ENCODE measurements around the gene TXNL4B.

The TXNL4B gene

DNA sequence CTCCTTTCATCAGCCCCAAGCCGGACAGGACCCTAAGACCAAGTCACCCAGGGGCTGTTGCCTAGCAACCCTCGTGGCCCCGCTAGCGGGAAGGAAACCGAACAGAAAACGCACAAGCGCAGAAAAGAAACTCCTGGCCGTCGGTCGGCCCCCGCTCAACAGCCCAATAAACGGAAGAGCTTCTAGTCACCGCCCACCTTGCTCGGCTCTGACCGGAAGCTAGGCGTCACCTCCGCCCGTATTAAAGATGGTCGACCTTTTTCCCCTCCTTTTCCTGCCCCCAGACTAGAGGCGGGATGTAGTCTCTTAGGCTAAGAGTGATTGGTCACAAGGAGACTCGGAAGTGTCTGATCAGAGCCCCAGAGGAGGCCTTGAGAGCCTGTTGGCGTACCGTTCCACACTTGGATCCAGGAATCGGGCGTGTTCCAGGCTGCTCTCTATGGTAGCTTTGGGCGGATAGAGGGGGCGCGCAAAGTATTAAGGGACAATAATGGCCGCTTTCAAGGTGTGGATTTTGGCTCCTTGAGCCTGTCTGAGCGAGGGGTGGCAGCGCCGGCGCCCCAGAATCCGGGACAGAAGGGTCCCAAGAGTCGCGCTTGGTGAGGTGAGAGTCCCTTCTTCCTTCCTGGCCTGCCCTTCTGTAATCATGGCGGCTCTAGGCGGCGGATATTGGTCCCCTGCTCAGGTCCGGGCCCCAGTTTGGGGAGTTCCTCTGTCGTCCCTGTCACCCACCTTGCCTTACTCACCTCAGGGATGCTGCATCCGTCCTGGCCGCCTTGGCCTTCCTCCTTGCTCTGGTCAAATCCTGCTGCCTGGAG, at the start of gene TXNL4B, which contains the start of gene DHX38:
Gene TXNL4B, minus strand, starts transcription at position 173 of the 818 bp plus-strand sequence. CDS start 2,871 bp downstream, outside the sequence.
Gene DHX38, plus strand, starts transcription at position 400 of the 818 bp plus-strand sequence. CDS start 2,311 bp downstream, outside the sequence.
- DNase-seq: peak; percentile 95

DNA sequence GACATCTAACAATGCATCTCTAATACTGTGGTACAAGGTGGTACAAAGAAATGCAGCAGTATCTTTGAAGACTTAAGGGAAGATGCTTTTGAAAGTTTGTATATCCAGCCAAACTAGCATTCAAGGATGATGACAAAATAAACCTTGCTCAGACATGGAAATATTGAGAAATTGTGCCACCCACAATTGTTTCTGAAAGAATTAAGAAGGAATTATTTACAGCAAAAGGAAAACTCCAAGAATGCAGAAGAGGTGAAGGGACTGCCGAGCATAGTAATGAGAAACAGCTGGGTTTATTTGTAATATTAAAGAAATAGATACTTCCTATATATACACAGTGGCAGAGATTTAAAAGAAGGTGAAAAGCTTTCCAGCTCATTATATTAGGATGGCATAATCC, 49.1 kb upstream of the TXNL4B start:
- DNase-seq: no peak

DNA sequence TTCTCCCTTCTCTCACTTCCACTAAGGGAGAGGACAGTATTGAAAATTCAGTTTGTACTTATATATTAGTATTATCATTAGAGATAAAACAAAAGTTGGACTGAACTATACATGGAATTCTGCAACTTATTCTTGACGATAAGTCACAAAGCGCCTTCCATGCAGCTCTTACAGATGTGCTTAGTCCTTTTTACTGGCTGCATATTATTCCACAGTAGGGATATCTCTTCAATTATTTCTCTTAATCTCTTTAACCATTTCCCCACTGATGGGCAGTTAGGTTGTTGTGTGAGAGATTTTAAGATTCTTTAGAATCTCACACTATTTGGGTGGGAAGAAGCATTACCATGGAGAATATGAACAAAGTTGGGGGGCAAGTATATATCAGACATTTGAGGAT, 46.5 kb upstream of the TXNL4B start:
- no peak for DNase-seq

DNA sequence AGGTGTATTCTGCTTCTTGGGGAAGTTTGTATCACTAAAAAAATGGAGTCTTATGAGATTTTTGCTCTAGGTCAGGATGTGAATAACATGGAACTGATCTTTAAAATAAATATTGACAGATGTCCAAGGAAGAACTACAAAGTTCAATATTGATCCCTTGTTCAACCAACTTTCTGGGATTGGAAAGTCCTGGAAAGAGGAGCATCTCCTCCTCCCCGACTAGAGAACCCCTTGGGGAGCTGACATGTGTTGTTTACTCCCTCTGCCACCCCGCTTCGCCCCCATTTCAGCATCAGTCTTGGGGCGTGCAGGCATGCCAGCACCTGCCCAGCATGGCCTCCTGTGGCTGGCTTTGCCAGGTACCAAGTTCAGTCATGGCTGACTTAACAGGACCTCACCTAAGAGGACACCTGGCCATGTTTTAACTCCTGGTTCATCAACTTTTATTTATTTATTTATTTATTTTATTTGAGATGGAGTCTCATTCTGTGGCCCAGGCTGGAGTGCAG, 44.7 kb upstream of the TXNL4B start:
- no peak for DNase-seq

DNA sequence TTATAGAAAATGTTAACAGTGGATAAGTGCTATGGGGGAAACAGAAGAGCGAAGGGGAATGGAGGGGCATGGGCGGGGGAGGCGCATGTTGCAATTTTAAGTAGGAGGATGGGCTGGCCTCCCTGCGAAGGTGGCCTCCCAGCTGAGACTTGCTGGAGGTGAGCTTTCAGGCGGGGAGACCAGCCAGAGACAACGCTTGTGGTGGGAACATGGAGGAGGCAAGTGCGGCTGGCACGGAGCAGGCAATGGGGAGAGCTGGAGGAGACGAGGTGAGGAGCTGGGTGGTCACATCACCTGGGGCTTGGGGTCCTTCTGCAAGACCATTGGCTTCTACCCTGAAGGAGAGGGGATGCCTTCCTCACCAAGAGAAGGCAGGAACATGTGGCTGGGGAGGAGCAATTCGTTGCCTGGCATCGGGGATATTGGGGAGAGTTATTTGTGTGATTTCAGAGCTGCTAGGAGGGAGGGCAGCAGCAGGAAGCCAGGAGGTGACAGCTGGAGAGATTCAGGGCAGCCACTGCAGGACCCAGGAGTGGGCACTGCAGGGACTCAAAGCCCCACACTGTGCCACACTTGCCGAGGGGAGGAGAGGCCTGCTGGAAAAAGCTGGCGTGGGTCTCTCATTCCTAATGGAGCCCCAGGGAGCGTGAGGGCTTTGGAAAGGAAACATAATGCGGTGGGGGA, 44.1 kb upstream of the TXNL4B start:
- DNase-seq: no peak

DNA sequence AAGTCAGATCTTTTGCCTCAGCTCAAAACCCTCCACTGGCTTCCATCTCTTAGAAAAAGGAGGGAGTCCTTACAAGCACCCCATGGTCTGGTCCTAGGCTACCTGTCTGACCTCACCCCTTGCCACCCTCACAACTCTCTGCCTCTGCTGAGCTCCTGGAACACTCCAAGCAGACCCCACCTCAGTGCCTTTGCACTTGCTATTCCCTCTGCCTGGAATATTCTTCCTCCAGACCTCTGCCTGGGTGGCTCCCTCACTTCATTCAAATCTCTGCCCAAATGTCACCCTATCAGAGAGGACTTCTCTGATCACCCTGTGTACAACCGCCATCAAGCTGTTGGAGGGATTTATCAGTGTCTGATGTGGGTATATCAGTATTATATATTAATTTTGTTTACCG, 41.1 kb upstream of the TXNL4B start:
- no peak for DNase-seq

DNA sequence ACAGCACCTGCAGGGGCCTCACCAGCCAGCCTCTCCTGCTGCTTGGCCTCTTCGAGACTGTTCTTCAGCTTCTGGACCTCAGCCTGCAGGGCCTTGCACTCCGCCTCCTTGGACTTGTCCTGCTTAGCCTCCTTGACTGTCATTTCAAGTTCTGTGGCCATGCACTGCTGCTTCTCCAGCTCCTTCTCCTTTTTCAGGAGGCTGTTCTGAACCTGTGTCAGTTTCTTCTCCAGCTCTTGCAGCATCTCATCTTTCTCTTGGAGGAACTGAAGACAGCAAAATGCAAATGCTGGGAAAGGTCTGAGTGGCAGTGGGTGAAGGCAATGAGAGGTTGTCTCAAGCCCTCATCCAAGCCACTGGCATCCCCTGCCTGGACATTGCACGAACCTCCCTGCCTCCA, 39.3 kb upstream of the TXNL4B start:
- DNase-seq: no peak

DNA sequence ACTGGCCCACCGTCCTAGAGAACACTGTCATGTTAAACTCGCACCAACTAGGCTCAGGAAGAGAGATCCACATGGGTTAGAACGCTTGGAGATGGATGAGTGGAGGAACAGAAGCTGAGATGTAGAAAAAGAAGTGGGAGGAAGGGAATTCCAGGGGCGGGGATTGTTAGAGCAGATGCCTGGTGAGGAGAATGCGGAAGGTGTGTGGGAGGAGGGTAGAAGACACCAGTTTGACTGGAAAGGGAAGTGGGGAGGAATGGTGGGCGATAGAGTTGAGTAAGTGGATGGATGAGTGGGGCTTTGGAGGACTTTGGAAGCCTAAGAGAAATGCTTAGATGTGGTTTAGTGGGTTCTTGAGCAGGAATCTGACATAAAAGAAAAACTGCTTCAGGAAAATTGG, 37.6 kb upstream of the TXNL4B start:
- DNase-seq: no peak

DNA sequence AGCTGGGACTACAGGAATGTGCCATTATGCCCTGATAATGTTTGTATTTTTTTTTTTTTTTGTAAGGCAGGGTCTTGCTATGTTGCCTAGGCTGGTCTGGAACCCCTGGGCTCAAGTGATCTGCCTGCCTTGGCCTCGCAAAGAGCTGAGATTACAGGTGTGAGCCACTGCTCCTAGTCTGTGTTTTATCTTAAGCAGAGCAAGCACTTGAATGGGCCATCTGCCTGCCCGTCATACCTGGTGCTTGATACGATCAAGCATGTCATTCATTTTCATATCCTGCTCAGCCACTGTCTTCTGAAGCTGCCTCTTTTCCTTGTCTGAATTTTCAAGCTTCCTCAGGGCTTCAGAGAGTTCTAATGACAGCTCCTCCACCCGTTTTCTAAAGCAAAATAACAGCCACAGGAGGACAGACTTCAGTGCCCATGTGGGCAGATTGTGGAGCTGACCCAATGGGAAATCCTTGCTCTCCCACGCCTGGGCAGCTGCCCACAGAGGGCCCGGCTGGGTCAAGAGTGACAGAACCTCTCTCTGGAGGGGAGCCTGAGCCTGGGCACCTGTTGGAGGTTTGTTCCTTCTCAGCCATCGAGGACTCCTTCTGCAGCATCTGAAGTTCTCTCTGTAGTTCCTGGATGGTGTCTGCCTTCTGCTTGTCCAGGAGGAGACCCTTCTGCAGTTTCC, 36.7 kb upstream of the TXNL4B start:
- DNase-seq: no peak

DNA sequence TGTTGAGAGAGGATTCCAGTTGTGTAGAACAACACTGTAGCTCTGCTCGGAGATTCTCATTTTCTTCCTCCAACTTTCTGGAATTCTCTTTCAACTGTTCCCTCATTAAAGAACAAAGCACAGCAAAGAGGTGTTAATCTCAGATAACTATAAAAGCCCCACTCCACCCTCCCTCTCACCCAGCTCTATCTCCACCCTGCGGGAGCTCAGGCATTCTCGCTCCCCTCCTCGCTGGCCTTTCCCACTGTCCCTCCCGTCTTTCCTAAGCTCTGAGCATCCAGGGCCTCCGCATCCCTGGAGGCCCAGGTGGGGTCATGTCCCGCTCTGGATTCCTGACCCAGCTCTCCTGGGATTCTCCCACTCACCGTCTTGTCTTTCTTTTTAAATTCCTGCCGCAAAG, 35.3 kb upstream of the TXNL4B start:
- DNase-seq: no peak

DNA sequence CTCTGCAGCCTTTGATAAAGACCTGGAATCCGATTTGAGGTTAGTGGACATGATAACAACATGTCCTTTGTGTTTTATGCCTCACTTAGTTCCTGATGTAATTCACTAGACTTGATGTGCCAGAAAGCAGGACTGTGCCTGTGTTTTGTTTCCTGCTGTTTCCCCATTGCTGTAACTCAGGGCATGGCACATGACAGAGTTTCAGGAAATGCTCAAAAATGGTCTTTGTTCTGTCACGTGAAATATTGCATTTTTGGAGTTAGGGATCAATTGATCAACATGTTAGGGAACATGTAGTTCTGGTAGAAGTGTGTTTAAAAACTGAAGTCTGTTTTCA, 33.0 kb upstream of the TXNL4B start:
- no peak for DNase-seq

DNA sequence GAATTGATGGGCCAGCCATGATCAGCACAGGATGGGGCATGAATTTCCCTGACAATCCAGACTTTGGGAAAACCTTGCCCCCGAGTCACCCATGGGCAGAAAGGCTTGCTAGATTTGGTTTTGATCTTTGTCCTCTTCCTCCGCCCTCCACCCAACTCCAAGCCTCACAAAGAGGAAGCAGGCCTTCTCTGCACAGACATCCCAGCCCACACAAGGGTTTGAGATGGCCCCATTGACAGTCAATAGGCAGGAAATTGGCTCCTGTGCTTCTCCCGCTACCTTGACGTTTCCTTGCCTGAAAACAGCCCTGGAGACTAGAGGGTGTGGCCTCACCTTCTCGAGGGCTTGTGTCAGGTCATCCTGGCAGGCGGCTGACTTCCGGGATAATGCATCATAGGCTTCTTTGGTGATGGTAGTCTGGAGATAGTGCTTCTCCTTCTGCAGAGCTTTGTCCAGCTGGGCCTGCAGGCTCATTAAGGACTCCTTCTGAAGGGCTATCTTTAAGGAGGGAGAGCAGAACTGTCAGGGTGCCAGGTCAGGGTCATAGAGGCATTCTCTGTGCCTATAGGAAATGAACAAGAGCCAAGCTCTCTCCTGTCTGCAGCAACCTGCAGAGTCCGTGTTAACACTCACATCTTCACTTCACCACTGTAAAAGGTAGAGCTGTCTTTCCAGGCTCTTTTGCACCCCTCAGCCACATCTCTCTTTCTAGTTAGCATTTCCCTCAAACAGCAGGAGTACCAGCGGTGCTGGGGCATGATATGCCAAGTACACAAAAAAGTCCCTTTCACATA, 32.4 kb upstream of the TXNL4B start:
- DNase-seq: no peak

DNA sequence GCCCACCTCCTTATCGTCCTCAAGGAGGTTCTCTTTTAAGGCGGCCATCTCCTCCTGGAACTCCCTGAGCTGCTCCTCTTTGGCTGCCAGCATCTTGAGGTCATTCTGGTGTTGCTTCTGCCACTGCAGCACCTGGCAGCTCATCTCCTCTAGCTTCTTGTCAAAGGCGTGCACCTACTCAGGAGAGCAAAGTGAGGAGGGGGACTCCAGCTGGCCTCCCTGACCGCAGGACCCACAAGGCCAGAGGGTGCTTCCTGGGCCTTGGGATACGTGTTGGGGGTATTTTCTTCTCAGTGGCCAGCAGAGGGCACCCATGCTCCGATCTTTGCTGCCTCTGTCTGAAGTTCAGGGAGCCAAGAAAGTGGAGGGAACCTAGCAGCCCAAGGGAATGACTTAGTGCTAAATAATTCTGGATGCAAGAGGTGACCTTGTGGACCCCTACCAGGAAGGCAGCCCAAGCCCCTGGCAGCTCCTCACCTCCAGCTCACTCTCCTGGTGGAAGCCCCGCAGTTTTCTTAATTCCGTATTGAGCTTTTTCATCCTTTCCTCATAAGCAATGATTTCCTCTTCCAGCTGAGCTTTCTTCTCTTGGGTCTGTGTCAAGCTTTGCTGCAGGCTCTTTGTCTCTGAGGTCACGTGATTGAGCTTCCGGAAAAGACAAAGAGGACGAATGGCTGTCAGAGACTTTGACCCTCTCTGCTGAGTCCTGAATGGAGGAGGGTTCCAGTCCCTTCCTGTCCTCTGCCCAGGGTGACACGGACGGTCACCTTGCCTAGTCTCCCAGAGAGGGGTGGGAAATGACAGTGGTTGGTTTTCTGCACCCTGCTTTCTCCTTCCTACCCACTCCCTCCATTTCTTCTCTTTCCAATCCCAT, 31.6 kb upstream of the TXNL4B start:
- peak; percentile 57 for DNase-seq

DNA sequence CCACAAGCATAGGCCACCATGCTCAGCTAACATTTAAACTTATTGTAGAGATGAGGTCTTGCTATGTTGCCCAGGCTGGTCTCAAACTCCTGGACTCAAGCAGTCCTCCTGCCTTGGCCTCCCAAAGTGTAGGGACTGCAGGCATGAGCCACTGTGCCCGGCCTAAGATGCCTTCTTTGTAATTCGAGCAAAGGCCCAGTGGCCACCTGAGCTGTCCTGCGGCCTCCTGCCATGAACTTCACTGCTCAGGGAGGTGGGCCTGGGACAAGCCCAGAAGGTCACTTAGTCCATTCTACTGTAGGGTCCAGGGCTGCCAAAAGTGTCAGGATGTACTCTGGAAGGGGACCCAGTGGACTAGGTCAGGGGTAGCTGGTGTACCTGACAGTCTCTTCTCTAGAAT, 30.7 kb upstream of the TXNL4B start:
- DNase-seq: no peak

DNA sequence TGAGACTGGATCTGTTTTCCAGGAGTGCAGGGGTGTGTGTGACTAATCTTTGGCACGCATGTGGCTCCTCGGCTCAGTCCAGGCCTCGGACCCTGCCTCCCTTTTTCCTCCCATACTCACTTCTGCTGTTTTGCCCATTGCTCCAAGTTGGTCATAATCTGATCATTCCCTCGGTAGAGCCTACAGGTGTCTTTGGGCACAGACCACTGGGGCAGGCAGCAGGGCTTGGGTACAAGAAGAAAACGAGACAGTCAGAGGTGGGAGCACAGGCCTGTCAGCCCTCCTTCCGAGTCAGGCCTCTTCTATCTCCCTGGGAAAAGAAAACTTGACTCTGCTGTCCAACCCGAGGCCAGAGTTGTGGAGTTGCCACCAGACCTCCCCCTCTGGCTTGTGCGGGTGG, 30.0 kb upstream of the TXNL4B start:
- no peak for DNase-seq

DNA sequence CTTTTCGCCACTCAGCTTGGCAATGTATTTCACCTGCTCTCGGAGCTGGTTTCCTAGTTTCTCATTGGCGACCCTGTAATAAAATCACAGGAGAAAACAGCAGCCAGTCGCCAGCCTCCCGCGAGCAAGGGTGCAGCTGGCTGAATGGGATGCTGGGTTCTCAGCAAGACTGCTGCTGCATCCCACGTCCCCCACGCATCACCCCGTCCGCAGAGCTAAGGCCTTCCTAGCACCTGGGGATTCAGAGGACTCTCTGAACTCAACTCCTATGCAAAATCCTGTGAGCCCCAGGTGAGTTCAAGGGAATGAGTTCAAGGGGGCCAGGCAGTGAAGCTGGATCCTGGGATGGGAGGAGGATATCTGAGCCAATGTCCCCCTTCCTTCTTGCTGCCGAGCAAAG, 29.5 kb upstream of the TXNL4B start:
- no peak for DNase-seq

DNA sequence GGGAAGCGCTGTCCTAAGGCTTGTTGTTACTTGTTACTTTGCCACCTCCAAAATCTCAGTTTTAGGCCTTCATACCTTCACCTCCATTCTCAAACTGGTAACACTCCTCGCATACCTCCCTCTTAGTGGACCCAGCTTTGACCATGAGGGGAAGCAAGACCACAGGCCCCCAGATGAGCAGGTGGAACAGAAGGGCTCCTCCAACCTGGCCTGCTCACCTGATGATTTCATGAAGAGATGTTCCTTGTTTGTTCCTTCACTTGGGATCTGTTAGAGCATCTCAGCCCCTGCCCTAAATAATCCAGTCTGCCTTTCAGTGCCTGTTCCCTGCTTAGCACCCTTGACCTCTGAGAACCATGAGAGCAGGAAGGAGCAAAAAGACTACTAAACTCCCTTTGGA, 28.9 kb upstream of the TXNL4B start:
- DNase-seq: no peak

DNA sequence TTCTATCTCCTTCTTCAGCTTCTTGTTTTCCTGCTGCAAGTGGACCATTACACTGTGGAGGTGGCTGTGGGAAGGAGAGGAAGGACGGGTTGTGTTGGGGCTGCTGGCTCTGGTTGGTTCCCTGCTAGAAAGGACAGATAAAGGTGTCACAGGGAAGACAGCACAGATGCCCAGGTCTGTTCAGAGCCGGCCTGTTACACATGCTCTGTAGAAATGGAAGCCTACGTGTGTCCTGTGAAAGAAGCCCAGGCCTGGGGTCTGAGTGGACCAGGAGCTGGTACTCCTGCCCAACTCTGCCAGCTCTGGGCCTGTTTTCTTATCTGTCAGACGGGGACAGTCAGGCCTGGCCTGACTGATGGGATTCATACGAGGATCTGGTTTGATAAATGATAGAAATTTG, 26.6 kb upstream of the TXNL4B start:
- DNase-seq: no peak

DNA sequence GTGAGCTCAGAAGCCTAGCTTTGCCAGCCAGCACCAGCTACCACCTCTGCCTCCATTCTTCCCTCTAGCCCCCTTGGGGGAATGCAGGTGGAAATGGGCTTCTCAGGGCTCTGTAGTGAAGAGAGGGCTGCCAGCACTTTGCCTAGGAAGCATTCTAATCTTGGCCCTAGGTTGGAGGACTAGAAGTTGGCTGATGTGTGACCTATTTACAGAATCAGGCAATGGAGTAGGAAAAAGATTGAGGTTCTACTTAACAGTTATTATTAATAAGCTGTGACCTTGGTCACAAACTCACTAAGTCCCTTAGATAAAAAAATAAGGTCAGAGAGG, 20.2 kb upstream of the TXNL4B start:
- no peak for DNase-seq

DNA sequence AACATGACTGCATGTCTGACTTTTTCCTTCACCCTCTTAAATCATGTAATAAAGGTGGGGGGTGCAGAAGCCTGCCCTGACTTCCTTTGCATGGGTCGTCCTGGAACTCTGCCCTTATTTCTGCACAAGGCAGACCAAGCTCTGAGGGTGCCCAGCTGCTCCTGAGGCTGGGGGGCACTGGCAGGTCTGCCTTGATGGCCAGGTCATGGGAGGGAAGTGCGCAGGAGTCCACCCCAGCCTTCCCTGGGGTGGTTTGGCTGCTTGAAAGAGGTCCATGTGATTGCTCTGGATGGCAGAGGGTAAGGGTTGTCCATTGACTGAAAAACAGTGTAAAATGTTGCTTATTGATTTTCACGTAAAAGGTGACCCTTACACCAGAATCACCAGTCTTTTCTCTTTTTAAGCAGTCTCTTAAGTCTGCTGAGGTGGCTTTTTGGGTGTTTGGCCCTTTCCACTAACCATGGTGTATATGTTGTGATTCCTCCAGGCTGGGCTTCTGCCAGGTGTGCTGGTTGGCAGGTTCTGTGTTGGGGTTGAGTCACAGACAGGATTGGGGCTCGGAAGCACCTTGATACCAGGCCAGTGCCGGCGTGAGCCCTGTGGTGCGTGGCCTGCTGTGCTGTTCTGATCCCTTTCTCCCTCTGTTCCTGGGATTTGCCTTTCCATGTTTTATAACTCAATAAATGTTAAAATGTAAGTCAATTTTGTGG, 19.6 kb upstream of the TXNL4B start:
- DNase-seq: no peak

DNA sequence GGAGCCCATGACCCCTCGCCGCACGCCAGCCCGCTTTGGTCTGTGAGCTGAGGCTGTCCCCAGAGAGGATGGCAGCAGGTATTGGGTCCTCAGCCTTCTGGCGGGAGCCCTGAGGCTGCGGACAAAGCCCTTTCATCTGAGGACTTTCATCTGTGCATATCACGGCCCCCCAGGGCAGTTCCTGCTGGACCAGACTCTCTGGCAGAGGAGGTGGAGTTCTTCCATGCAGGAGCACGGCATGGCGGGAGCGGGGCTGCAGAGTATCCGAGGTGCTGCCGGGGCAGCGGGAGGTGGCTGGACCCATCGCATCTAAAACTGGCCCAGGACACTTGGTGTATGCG, 19.0 kb upstream of the TXNL4B start:
- DNase-seq: no peak
